HepG2 (cell line): Measurements from ENCODE around the gene MPST. TPM values are rescaled to one million over a fixed set of nuclear protein-coding genes. Genes with fewer than 3 reads are reported as not detected.

Source experiments
- AGO1 ChIP-seq: fragments of 200-400 bp; formaldehyde crosslinking; IDR thresholded peaks from 2 replicates; pipeline ENCODE4 v1.6.1; 2017; ENCODE audit warnings: mild to moderate bottlenecking, low read depth, low read length, moderate library complexity; ENCODE audit not compliant: poor library complexity, severe bottlenecking
- ARID2 ChIP-seq: sonication (generic); formaldehyde crosslinking; IDR thresholded peaks from 2 replicates; pipeline ENCODE4 v1.8.1; 2022; ENCODE audit warnings: mild to moderate bottlenecking, missing genetic modification reagents, borderline replicate concordance
- CENPT ChIP-seq: sonication (generic); formaldehyde crosslinking; IDR thresholded peaks from 2 replicates; pipeline ENCODE4 v1.8.0; 2022; ENCODE audit warnings: low read depth, mild to moderate bottlenecking, moderate library complexity, missing genetic modification reagents
- FOSL1 ChIP-seq: sonication (generic); formaldehyde crosslinking; IDR thresholded peaks from 2 replicates; pipeline ENCODE4 v1.9.0; 2021; ENCODE audit warnings: missing genetic modification reagents, borderline replicate concordance
- HDAC1 ChIP-seq: sonication (generic); formaldehyde crosslinking; IDR thresholded peaks from 2 replicates; pipeline ENCODE4 v1.5.1; 2020; ENCODE audit warnings: mild to moderate bottlenecking, missing genetic modification reagents
- HMG20B ChIP-seq: conservative IDR thresholded peaks from 2 replicates; pipeline ENCODE4 v1.6.1; 2016; ENCODE audit warnings: missing genetic modification reagents, missing compliant biosample characterization
- MXI1 ChIP-seq: IDR thresholded peaks from 3 replicates; pipeline ENCODE4 v1.6.1; 2012; ENCODE audit warnings: low read depth, low read length, inconsistent platforms, borderline replicate concordance
- NRL ChIP-seq: sonication (generic); formaldehyde crosslinking; IDR thresholded peaks from 2 replicates; pipeline ENCODE4 v1.5.0; 2020; ENCODE audit warnings: missing genetic modification reagents, mild to moderate bottlenecking, moderate library complexity, borderline replicate concordance
- PCBP2 ChIP-seq: fragments of 200-400 bp; formaldehyde crosslinking; optimal IDR thresholded peaks from 2 replicates; pipeline ENCODE3; 2018; ENCODE audit warnings: low read length, low read depth; ENCODE audit not compliant: poor library complexity, severe bottlenecking
- RAD21 ChIP-seq: fragments of 450-650 bp; formaldehyde crosslinking; IDR thresholded peaks from 2 replicates; pipeline ENCODE4 v1.5.0; 2020; ENCODE audit warnings: mild to moderate bottlenecking
- RBAK ChIP-seq: sonication (generic); formaldehyde crosslinking; IDR thresholded peaks from 2 replicates; pipeline ENCODE4 v1.5.1; 2020; ENCODE audit warnings: mild to moderate bottlenecking, missing genetic modification reagents
- RFX1 ChIP-seq: fragments of 450-650 bp; IDR thresholded peaks from 2 replicates; pipeline ENCODE4 v1.6.1; 2017
- ZBTB7B ChIP-seq: sonication (generic); formaldehyde crosslinking; IDR thresholded peaks from 2 replicates; pipeline ENCODE4 v1.4.0; 2020; ENCODE audit warnings: missing genetic modification reagents
- ZFP82 ChIP-seq: sonication (generic); formaldehyde crosslinking; IDR thresholded peaks from 2 replicates; pipeline ENCODE4 v1.5.1; 2020; ENCODE audit warnings: mild to moderate bottlenecking, missing genetic modification reagents, borderline replicate concordance
- ZIK1 ChIP-seq: sonication (generic); formaldehyde crosslinking; IDR thresholded peaks from 2 replicates; pipeline ENCODE4 v1.5.0; 2020; ENCODE audit warnings: mild to moderate bottlenecking, low read depth, missing genetic modification reagents, borderline replicate concordance
- ZNF263 ChIP-seq: sonication (generic); formaldehyde crosslinking; IDR thresholded peaks from 2 replicates; pipeline ENCODE4 v1.4.0; 2020; ENCODE audit warnings: missing genetic modification reagents
- ZNF274 ChIP-seq: sonication (generic); formaldehyde crosslinking; IDR thresholded peaks from 2 replicates; pipeline ENCODE4 v1.5.1; 2020; ENCODE audit warnings: mild to moderate bottlenecking, missing genetic modification reagents
- ZNF329 ChIP-seq: sonication (generic); formaldehyde crosslinking; IDR thresholded peaks from 2 replicates; pipeline ENCODE4 v1.9.0; 2021; ENCODE audit warnings: low read depth, mild to moderate bottlenecking, missing genetic modification reagents
- ZNF333 ChIP-seq: sonication (generic); formaldehyde crosslinking; IDR thresholded peaks from 2 replicates; pipeline ENCODE4 v1.4.0; 2020; ENCODE audit warnings: mild to moderate bottlenecking, missing genetic modification reagents, borderline replicate concordance
- ZNF552 ChIP-seq: sonication (generic); formaldehyde crosslinking; IDR thresholded peaks from 2 replicates; pipeline ENCODE4 v1.9.0; 2022; ENCODE audit warnings: missing genetic modification reagents, mild to moderate bottlenecking, borderline replicate concordance
- ZNF616 ChIP-seq: sonication (generic); formaldehyde crosslinking; IDR thresholded peaks from 2 replicates; pipeline ENCODE4 v1.5.0; 2020; ENCODE audit warnings: low read depth, mild to moderate bottlenecking, missing genetic modification reagents
- ZNF766 ChIP-seq: sonication (generic); formaldehyde crosslinking; IDR thresholded peaks from 2 replicates; pipeline ENCODE4 v1.5.0; 2020; ENCODE audit warnings: missing genetic modification reagents, borderline replicate concordance
- ZNF883 ChIP-seq: sonication (generic); formaldehyde crosslinking; IDR thresholded peaks from 2 replicates; pipeline ENCODE4 v1.5.1; 2020; ENCODE audit warnings: mild to moderate bottlenecking, missing genetic modification reagents; ENCODE audit errors: not compliant biosample characterization
- polyA plus RNA-seq, 8 experiments: library from polyadenylated mRNA; depleted of rRNA in 3 of 8; stranded (reverse) in 7 of 8; unstranded in 1 of 8; fragments of >200 nt; fragmentation: Illumina TruSeq in 4 of 8; extraction: Trizol in 4 of 8; gene quantifications; 2 replicates each; pipeline versions ENCODE4 v1.2.1 to v1.2.3, GENCODE V29; 2011 to 2016; ENCODE audit warnings: low read depth in 4 of 8, missing spikeins in 1 of 8, mixed read lengths in 1 of 8; ENCODE audit not compliant: insufficient read depth in 1 of 8
- total RNA-seq, 5 experiments: library from RNA; depleted of rRNA; stranded (reverse); fragments of >200 nt; fragmentation: Illumina TruSeq; extraction: Trizol; gene quantifications; 2 replicates each; pipeline ENCODE4 v1.2.3, GENCODE V29; 2016; ENCODE audit warnings: low read depth in 1 of 5
- TF ChIP-seq, protein P1 (sequence below): sonication (generic); formaldehyde crosslinking; IDR thresholded peaks from 2 replicates; pipeline ENCODE4 v1.4.0; 2020; ENCODE audit warnings: mild to moderate bottlenecking, missing genetic modification reagents
- TF ChIP-seq, protein P2 (sequence below): sonication (generic); formaldehyde crosslinking; IDR thresholded peaks from 2 replicates; pipeline ENCODE4 v1.8.1; 2023; ENCODE audit warnings: mild to moderate bottlenecking, moderate library complexity, missing genetic modification reagents
- TF ChIP-seq, protein P3 (sequence below): sonication (generic); formaldehyde crosslinking; IDR thresholded peaks from 2 replicates; pipeline ENCODE4 v1.5.0; 2020; ENCODE audit warnings: missing genetic modification reagents, mild to moderate bottlenecking, borderline replicate concordance

MPST gene
- total and polyA plus RNA-seq, 2 of the 13 experiments (the other 11 are each of a cell fraction or from before 2014, with no cell fraction given) = 133 to 141 TPM

DNA sequence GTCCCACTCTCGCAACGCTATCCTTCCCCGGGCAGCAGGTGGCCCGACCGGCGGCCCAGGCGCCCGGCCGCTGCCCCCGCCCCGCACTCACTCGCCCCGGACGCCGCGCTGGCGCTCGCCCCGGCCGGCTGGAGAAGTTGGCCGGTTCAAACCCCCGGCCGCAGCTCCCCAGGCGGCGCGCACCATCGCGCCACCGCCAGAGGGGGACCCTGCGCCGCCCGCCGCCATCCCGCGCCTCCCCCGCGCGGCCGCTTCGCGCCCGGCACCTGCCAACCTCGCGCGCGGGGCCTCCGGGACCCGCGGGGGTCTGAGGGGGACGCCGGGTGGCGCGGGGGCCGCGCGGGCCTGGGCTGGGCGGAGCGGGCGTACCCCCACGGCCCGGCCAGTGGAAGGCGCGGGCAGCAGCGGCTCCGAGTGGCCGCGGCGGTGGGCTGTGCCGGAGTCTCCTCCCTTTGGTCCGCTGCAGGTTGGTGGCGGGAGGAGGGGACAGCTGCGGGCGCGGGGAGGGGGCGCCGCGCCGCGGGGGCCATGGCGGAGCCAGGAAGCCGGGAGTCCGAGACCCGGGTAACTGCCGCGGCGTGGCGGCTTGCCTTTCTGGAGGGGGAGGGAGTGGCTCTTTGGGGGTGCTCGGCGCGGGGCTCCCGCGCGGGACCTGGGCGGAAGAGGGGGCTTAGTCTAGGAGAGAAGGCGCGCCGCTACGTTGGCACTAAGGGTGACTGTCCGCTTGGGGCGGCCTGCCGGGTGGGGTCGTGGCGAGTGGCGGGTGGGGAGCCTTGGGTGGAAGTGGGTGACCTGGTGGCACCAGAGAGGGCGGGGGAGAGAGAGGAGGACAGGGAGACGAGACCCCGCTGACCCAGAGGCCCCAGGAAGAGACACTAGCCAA, at the start of gene MPST, which contains the start of gene TST (continued):
- peak; percentile 12; the same call in 1 of the 3 replicates for TF ChIP-seq MXI1
- peak; percentile 31; the same call in 1 of the 2 replicates for TF ChIP-seq RAD21
- TF ChIP-seq, protein P1, sequence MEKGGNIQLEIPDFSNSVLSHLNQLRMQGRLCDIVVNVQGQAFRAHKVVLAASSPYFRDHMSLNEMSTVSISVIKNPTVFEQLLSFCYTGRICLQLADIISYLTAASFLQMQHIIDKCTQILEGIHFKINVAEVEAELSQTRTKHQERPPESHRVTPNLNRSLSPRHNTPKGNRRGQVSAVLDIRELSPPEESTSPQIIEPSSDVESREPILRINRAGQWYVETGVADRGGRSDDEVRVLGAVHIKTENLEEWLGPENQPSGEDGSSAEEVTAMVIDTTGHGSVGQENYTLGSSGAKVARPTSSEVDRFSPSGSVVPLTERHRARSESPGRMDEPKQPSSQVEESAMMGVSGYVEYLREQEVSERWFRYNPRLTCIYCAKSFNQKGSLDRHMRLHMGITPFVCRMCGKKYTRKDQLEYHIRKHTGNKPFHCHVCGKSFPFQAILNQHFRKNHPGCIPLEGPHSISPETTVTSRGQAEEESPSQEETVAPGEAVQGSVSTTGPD (CRISPR knock-in tag) = no peak
- TF ChIP-seq, protein P2, sequence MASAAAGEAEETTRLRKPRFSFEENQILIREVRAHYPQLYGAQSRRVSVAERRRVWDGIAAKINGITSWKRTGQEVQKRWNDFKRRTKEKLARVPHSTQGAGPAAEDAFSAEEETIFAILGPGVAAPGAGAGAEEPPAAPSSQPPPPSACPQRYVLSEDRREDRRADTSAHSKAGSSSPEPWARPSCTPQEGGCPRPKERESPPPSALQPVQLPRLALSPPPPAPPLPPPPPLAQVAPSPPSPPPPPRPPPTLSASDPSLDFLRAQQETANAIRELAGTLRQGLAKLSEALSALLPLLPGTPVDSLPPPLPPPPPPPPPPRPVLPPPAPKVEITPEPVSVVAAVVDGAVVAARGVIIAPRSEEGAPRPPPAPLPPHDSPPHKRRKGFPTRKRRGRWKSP (CRISPR knock-in tag) = 0 out of 2 replicates have a peak, but pooled peaks have one; percentile 14
- TF ChIP-seq ZFP82 (CRISPR knock-in tag) = peak; percentile 92; the same call in 1 of the 2 replicates
- TF ChIP-seq FOSL1 (CRISPR knock-in tag) = no peak
- no peak for TF ChIP-seq ZNF766
- peak; percentile 2; the same call in 1 of the 2 replicates for TF ChIP-seq ZNF329 (CRISPR knock-in tag)
- TF ChIP-seq ZNF883 (CRISPR knock-in tag) = peak; percentile 13
- no peak for TF ChIP-seq PCBP2
- no peak for TF ChIP-seq AGO1
- no peak for TF ChIP-seq ARID2 (CRISPR knock-in tag)
- TF ChIP-seq HMG20B (CRISPR knock-in tag) = no peak
- no peak for TF ChIP-seq RBAK
- TF ChIP-seq ZIK1 (CRISPR knock-in tag) = no peak
- no peak for TF ChIP-seq RFX1
- TF ChIP-seq ZBTB7B (CRISPR knock-in tag) = no peak
- TF ChIP-seq HDAC1 (CRISPR knock-in tag) = 0 out of 2 replicates have a peak, but pooled peaks have one; percentile 20
- TF ChIP-seq ZNF333 (CRISPR knock-in tag) = no peak
- 0 out of 2 replicates have a peak, but pooled peaks have one; percentile 49 for TF ChIP-seq ZNF552 (CRISPR knock-in tag)
- no peak for TF ChIP-seq NRL
- TF ChIP-seq, protein P3, sequence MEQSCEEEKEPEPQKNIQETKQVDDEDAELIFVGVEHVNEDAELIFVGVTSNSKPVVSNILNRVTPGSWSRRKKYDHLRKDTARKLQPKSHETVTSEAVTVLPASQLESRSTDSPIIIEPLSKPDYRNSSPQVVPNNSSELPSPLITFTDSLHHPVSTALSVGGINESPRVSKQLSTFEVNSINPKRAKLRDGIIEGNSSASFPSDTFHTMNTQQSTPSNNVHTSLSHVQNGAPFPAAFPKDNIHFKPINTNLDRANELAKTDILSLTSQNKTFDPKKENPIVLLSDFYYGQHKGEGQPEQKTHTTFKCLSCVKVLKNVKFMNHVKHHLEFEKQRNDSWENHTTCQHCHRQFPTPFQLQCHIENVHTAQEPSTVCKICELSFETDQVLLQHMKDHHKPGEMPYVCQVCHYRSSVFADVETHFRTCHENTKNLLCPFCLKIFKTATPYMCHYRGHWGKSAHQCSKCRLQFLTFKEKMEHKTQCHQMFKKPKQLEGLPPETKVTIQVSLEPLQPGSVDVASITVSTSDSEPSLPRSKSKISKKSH (CRISPR knock-in tag) = 0 out of 2 replicates have a peak, but pooled peaks have one; percentile 36
- peak; percentile 31; the same call in 1 of the 2 replicates for TF ChIP-seq ZNF263 (CRISPR knock-in tag)
- no peak for TF ChIP-seq CENPT
- no peak for TF ChIP-seq ZNF616 (CRISPR knock-in tag)
- 0 out of 2 replicates have a peak, but pooled peaks have one; percentile 31 for TF ChIP-seq ZNF274 (CRISPR knock-in tag)
